ENCODE data around the gene IL1RL2. TPM values are rescaled to one million over a fixed set of nuclear protein-coding genes. Genes with fewer than 3 reads are reported as not detected.

IL1RL2 gene
- total RNA-seq, 1 donor from 2014 or later = 1.0 TPM

DNA sequence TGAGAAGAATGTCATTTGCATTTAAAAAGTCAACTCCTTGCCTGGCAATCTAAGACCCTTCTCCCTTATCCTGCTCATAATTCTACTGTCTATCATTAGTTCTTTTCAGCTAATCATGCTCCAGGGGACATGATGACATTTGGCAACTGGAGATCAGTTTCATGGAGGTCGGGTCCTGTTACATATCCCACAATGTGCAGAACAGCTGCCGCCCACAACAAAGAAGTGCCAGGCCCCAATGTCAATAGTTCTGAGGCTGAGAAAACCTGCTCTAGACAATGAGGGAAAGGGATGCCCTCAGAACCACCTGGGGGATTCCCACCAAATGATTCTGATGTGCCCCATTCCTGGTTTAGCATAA, 71.2 kb downstream of the IL1RL2 start:
- DNase-seq (ENCODE audit: extremely low spot score, unreplicated experiment) = no peak
- Mint-ChIP-seq H3K27ac (no peak overlapping the region), H3K4me1 (ENCODE audit: unreplicated experiment) (no peaks in the 10 kb centered on the region), H3K9me3 (peaks cover 8% of the 10 kb centered on the region), H3K36me3 (no peaks in the 10 kb centered on the region), H3K27me3 (peaks cover 6% of the 10 kb centered on the region), H3K4me3 (no peak overlapping the region)
- TF ChIP-seq, protein P1, sequence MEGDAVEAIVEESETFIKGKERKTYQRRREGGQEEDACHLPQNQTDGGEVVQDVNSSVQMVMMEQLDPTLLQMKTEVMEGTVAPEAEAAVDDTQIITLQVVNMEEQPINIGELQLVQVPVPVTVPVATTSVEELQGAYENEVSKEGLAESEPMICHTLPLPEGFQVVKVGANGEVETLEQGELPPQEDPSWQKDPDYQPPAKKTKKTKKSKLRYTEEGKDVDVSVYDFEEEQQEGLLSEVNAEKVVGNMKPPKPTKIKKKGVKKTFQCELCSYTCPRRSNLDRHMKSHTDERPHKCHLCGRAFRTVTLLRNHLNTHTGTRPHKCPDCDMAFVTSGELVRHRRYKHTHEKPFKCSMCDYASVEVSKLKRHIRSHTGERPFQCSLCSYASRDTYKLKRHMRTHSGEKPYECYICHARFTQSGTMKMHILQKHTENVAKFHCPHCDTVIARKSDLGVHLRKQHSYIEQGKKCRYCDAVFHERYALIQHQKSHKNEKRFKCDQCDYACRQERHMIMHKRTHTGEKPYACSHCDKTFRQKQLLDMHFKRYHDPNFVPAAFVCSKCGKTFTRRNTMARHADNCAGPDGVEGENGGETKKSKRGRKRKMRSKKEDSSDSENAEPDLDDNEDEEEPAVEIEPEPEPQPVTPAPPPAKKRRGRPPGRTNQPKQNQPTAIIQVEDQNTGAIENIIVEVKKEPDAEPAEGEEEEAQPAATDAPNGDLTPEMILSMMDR (conservative IDR thresholded peaks at IDR 0.05) = no peak

DNA sequence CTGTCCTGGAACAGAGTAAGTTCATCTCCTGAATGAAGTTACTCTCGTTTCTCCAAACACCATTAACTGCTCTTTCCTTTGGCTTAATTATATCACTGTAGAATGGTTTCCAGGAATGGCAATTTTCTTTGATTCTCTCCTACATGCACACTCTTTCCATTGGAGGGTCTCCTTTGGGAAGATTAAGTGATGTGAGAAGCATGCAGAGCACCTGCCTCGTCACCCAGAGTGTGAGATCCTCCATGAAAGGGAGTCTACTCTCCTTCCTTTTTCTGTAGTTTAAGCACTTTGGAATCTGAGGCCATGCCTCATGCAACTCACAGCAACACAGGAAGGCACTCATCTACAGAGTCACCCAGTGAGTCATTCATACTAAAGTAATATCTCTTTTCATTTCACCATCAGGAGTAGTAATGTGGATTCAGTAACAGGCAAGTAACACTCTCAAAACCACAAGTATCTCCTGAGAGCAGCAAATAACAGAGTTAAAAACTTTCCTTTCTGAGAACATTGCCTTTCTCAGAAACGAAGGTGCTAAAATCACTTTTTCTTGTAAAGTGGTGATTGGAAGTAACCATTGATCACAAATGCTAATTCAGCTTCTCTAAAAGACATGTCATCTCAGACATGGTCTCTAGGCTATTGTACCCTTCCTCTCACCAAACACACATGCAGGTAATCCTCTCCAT, 71.7 kb downstream of the IL1RL2 start:
- no peak overlapping the region for H3K4me3 Mint-ChIP-seq
- no peak overlapping the region for H3K27ac Mint-ChIP-seq
- no peaks in the 10 kb centered on the region for H3K36me3 Mint-ChIP-seq
- TF ChIP-seq, protein P1 (conservative IDR thresholded peaks at IDR 0.05) = no peak
- H3K27me3 Mint-ChIP-seq = peaks cover 6% of the 10 kb centered on the region
- no peaks in the 10 kb centered on the region for H3K4me1 Mint-ChIP-seq (ENCODE audit: unreplicated experiment)
- H3K9me3 Mint-ChIP-seq = peaks cover 8% of the 10 kb centered on the region
- DNase-seq (ENCODE audit: extremely low spot score, unreplicated experiment) = no peak

- Mint-ChIP-seq H3K9me3 (peaks cover 8% of the 10 kb centered on the region), H3K36me3 (no peaks in the 10 kb centered on the region), H3K27me3 (peaks cover 6% of the 10 kb centered on the region), H3K4me1 (ENCODE audit: unreplicated experiment) (no peaks in the 10 kb centered on the region), H3K4me3 (no peak overlapping the region), H3K27ac (no peak overlapping the region)
- TF ChIP-seq, protein P1 (conservative IDR thresholded peaks at IDR 0.05) = no peak
- no peak for DNase-seq (ENCODE audit: extremely low spot score, unreplicated experiment)
Observed at GRCh38 chr2:102261467-102262135, 74.8 kb downstream of the IL1RL2 start.

GRCh38 chr2:102262216-102263129, 75.7 kb downstream of the IL1RL2 start:
- H3K4me3 Mint-ChIP-seq = no peak overlapping the region
- no peak for DNase-seq (ENCODE audit: extremely low spot score, unreplicated experiment)
- TF ChIP-seq, protein P1 (conservative IDR thresholded peaks at IDR 0.05) = no peak
- no peaks in the 10 kb centered on the region for H3K4me1 Mint-ChIP-seq (ENCODE audit: unreplicated experiment)
- peaks cover 6% of the 10 kb centered on the region for H3K27me3 Mint-ChIP-seq
- H3K36me3 Mint-ChIP-seq = no peaks in the 10 kb centered on the region
- no peak overlapping the region for H3K27ac Mint-ChIP-seq
- H3K9me3 Mint-ChIP-seq = peaks cover 8% of the 10 kb centered on the region

GRCh38 chr2:102264952-102265351, 78.1 kb downstream of the IL1RL2 start:
- no peak overlapping the region for H3K27ac Mint-ChIP-seq
- H3K27me3 Mint-ChIP-seq = peaks cover 4% of the 10 kb centered on the region
- H3K4me1 Mint-ChIP-seq (ENCODE audit: unreplicated experiment) = no peaks in the 10 kb centered on the region
- no peak overlapping the region for H3K4me3 Mint-ChIP-seq
- no peaks in the 10 kb centered on the region for H3K36me3 Mint-ChIP-seq
- no peak for DNase-seq (ENCODE audit: extremely low spot score, unreplicated experiment)
- TF ChIP-seq, protein P1 (conservative IDR thresholded peaks at IDR 0.05) = no peak
- H3K9me3 Mint-ChIP-seq = peaks cover 4% of the 10 kb centered on the region

All from type B pancreatic cell (in vitro differentiated cells).